ENCODE data around the gene ZAP70.

DNA sequence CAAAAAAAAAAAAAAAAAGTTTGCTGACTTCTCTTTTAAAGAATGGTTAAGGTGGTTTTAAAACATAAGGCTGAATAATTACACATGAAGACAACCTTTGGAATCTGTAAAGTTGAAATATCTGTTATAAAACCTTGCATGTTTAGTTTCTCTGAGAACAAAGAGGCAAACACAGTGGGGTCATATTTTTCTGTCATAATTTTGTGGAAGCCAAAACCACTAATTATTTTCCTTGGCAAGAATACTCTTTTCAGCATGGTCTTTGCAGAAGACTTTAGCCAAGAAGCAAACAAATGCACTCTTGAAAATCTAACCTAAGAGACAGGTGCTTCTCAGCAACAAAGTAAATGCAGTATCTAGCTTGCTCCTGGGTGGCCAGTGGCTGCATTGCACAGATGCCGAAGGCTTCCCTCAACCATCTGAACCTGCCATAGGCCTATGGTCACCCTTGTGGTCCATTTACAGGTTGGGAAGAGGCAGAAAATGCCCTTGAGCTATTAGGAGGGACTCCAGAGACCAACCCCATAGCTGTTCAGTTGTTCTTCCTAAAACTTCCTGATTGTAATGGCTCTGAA, 44.8 kb downstream of the ZAP70 start:
- TF ChIP-seq CTCF (optimal IDR thresholded peaks at IDR 0.05 in 1 of 3, IDR thresholded peaks at IDR 0.05 in 1 of 3, conservative IDR thresholded peaks at IDR 0.05 in 1 of 3; ENCODE audit: extremely low read depth in 1 of 3, insufficient read depth in 2 of 3, low read length in 3 of 3): no peak
- no peak for TF ChIP-seq EZH2 (IDR thresholded peaks at IDR 0.05; ENCODE audit: low read length)

All from keratinocyte (primary cell).